AG08396 (cell line): Measurements from ENCODE around the gene IDUA.

Experiments used
- DNase-seq: peaks from one replicate; pipeline ENCODE4 v3.0.0; 2012; ENCODE audit warnings: low spot score, mixed read lengths

The IDUA gene

GRCh38 chr4:1031956-1032795 lies 45.3 kb downstream of the IDUA start:
- DNase-seq: no peak

DNA sequence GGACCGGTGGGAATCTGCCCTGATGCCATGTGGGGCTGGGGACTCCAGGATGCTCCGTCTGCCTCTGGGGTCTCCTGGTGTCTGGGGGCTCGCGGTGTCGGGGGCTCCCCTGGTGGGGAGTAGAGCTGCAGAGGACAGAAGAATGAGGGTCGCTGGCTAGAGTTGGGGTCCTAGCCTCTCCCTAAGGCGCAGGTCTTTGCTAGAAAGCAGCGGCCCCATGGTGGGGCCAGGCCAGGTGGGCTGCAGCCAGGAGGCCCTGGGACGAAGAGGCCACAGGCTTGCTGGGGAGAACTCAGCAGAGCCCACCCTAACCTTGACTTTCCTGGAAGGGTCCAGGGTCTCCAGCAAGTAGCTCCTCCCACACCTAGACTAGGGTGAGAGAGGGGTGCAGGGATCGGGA lies 46.0 kb downstream of the IDUA start:
- DNase-seq: no peak

DNA sequence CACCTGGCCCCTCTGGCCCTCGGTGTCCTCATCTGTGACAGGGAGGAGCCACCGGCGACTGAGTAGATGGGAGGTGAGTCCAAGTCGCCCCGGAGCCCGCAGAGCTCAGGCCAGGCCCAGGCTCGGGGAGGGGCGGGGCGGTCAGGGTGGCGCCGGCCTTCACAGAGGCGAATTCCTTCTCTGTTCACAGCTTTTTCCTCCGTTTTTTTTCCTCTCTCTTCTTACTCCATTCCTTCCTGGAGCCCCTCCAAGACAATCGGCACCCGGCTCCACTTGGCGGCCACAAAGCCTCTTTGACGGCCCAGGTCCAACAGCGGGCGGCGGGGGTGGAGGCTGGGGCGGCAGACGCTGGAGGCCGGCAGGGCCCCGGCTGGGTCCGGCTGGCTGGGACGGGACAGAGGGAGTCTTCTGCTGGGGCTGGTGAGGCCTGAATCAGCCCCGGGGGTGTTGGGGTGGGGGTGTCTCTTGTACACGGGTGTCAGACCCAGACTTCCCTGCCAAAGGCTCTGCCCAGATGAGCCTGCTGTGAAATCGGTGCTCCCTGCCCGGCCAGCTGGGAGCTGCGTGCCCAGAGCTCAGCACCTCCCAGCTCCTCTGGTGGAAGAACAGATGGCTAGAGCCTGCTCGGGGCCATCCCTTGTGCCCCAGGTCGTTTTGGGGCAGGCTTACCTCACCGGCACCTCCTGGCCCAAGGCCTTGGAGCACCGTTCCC lies 47.2 kb downstream of the IDUA start:
- peak; percentile 85 for DNase-seq

DNA sequence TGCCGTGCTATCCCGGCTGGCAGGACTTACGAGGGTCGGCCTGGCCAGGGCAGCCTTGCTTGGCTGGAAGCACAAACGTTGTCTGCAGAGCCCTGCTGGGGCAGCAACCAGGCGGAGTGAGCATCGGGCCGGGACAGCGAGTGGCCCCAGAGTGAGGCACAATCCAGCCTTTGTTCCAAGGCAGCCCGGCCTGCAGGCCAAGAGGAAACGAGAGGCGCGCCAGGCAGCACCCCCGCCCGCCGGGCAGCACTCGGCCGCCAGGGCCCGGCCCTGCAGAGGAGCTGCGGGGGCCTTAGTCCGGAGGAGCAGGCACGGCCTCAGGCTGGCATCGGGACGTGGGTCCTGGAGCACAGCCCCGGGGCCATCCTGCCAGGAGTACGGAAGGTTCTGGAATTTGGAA lies 48.7 kb downstream of the IDUA start:
- DNase-seq: peak; percentile 53

DNA sequence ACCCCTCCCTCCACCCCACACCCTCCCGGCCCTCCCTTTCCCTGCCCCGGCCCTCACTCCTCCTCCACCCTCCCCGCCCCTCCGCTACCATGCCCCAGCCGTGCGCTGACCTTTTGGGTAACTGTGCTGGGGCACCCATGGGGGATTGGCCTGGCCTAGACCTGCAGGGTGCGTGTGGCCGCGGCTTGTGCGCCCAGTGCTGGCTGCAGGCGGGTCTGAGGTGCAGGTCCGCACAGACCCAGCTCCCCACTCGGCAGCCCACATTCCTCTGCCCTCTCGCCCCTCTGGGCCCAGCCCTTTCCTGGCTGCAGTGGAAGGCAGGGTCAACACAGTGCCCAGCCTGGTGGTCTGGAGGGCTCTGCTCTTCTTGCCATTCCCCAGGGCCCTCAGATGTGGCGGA lies 49.3 kb downstream of the IDUA start:
- no peak for DNase-seq

- DNase-seq: no peak
Measured at GRCh38 chr4:1036976-1037810, 50.3 kb downstream of the IDUA start.

- DNase-seq: no peak
Measured at GRCh38 chr4:1038948-1039492, 52.2 kb downstream of the IDUA start.

GRCh38 chr4:1039493-1040343 lies 52.9 kb downstream of the IDUA start:
- peak; percentile 79 for DNase-seq

- no peak for DNase-seq
Measured at GRCh38 chr4:1040344-1041146, 53.7 kb downstream of the IDUA start.

DNA sequence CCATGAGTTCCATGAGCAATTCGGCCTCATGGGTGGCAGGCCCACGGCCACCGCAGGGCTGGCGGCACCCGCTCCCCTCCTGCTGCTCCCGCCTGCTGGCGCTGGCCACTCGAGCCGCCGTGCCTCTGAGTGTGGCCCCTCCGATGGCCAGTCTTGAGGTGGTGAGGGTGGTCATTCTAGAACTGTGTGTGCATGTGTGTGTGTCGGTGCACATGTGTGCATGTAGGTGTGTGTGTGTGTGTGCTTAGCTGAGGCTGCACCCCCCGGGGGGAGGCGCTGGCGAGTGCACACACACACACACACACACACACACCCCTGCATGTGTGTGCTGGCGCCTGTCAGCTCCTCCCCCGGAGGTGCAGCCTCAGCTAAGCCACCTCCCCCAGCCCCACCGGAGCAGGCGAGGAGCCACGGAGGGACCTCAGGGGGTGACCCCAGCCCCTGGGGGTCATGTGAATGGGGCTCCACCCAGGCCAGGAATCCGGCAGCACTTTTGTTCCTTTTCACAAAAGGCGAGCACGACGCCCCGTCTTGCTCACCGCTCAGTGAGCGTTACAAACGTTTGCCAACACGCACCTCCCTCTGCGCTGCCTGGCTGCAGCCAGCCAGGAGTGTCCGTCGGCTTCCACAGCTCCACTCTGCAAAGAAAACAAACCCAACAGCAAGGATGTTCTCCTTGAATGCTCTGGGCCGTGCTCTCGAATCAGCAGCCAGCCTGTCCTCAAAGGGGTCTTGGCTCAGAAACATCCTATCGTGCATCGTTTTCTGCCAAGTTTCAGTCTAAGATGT lies 54.5 kb downstream of the IDUA start:
- DNase-seq: peak; percentile 56

- no peak for DNase-seq
Measured at GRCh38 chr4:1041936-1042330, 55.1 kb downstream of the IDUA start.

GRCh38 chr4:1042352-1043055 lies 55.7 kb downstream of the IDUA start:
- no peak for DNase-seq

DNA sequence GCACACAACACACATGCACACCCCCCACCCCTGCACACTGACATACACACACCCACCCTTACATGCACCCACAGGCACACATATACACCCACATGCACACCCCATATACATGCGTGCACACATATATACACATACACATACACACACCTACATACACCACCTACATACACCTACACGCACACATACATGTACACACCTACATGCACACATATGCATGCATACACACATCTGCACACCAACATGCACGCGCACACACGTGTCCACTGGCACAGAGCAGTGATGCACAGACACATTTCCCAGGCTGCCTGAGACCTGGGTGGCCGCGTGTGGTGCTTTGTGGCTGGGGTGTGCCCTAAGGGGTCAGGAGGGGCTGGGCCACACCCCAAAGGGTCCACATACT lies 56.3 kb downstream of the IDUA start:
- no peak for DNase-seq

DNA sequence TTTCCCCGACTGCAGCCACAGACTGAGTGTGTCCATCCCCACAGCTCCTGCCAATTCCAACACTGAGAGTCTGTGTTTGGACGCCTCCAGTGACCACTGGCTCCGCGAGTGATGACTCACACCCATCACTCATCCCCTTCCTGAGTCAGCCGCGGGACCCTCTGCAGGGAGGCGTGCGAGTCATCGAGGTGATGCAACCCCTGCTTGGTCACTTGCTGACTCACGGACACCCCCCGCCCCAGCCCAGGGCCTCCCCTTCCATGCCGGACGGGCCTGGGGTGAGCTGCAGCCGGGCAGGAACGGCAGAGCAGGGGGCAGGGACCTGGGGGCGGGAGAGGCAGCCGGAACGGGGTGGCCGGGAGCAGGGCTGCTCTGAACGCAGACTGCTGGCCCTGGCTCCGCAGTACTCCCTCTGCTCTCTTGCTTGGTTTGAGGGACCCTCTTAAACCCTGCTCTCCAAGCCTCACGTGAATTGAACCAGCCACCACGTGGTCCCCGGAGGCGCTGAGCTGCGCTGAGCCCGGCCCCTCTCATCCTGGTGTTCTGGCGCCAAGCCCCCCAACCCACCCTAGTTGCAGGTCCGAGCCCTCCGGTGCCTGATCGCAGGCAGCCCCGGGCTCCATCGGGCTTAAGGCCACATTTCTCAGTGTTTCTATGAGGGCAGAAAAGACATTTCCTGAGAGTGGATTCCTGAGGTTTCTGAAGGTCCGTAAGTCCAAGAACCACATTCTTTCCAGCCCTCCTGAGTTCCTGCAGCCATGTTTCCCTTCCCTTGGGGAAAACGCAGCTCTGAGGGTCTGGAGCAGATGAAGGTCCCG lies 57.0 kb downstream of the IDUA start:
- DNase-seq: peak; percentile 96

DNA sequence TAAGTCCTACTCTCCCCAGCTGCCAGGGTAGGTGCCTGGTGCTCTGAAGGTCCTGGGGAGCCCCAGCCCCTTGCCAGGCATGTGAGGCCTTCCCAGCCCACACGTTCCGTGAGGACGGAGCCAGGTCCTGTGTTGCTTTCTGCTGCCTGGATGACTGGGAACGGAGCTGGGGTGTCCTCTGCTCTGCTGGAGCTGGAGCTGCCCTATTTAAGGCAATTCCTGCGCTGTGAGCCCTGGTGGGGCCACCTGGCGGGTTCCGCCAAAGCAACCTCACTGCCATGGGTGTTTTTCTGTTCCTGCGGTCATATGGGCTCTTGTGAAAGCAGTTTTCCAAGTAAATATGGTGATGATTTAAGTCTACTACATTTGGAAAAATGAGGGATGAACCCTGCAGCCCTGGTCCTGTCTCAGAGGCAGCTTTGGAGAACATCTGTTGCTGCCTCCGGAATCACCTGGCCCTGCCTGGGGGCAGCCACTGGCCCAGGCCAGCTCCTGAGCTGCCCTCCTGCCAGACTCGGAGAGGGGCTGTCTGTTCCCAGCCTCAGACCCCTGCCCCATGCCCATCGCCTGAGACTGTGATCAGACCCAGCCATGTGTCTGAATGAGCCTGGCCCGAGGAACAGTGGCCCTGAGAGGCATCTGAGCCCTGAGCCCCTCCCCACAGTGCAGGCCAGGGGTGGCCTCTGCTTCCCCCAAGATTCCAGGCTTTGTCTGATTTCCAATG lies 57.8 kb downstream of the IDUA start:
- no peak for DNase-seq

DNA sequence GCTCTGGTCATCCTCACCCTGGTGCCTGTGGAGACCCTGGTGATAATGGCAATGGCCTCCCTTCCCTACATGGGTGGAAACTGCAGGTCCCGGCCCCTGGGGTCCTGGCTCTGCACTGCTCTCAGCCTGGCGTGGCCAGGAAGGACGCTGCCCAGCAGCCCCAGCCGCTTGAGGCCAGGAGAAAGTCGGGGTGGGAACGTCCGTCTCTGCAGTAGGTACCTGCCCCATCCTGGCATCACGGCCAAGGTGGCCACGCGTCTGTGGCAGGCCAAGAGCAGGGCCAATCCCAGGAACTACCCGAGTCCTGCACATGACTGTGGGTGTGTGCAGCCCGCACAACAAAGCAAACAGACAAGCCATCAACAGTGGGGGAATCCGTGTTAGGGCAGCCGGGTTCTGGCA lies 58.4 kb downstream of the IDUA start:
- no peak for DNase-seq

- no peak for DNase-seq
Measured at GRCh38 chr4:1045595-1046201, 58.9 kb downstream of the IDUA start.
